22Rv1 (cell line): ENCODE results near the gene PCARE.

Experiments used
- CTCF ChIP-seq: fragments of 450-650 bp; IDR thresholded peaks from 2 replicates; pipeline ENCODE4 v1.5.1; 2017; ENCODE audit warnings: mild to moderate bottlenecking
- ZFX ChIP-seq: fragments of 450-650 bp; IDR thresholded peaks from 2 replicates; pipeline ENCODE4 v1.6.1; 2017; ENCODE audit warnings: antibody characterized with exemption, borderline replicate concordance

DNA sequence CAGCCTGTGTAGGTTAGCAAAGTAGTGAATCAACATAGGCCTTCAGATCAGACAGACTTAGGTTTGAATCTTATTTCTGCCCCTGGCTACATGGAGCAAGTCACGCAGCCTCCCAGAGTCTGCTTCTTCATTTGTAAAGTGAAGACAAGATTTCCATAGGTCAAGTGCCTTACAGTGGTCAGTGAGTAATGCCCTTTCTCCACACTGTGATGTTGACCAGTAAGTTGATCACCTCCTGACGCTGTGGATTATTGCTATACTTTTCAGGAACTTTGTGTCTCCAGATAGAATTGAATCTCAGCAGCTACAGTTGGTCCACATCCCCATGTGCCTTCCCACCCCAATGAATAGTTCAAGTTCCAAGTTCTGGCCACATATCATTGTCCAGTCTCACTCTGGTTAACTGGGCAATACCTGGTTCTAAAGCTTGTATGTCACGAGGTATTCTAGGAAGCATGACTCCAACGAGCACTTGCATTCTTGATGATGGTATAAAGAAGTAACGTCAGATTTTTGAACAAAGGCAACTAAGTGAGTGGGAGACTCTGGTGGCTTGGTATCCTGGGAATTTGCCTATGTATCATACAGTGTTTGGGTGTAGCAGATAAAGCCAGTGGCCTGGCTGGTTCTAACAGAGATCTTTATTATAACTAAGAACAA, 38.8 kb upstream of the PCARE start:
- TF ChIP-seq CTCF (no peak), ZFX (no peak)
